GM19351 (cell line): Measurements from ENCODE around the gene WDR74.
A peak's percentile ranks its signal among the peaks of the same experiment; 100 is the strongest.
"Not testable (repeated sequence)": the region's sequence is repeated elsewhere in the genome, so short reads cannot be mapped to it uniquely, and the experiment has no call there.

Experiments used
- ATAC-seq: cut with Tn5 transposase; IDR thresholded peaks from one replicate; pipeline ENCODE4 v1.9.1; 2021; ENCODE audit warnings: mild to moderate bottlenecking, moderate library complexity; ENCODE audit not compliant: unreplicated experiment

Gene WDR74

GRCh38 chr11:62860835-62861563 lies 21.6 kb upstream of the WDR74 start:
- no peak for ATAC-seq

- not testable (repeated sequence) for ATAC-seq
These were observed 19.9 kb upstream of the WDR74 start for GRCh38 chr11:62859281-62859703.

GRCh38 chr11:62858201-62858600 lies 18.8 kb upstream of the WDR74 start:
- no peak for ATAC-seq

GRCh38 chr11:62857541-62857982 lies 18.2 kb upstream of the WDR74 start:
- no peak for ATAC-seq

GRCh38 chr11:62856333-62856895 lies 17.0 kb upstream of the WDR74 start:
- no peak for ATAC-seq

GRCh38 chr11:62855571-62856332 lies 16.4 kb upstream of the WDR74 start:
- peak; percentile 80 for ATAC-seq

GRCh38 chr11:62854825-62855570 lies 15.6 kb upstream of the WDR74 start:
- no peak for ATAC-seq

DNA sequence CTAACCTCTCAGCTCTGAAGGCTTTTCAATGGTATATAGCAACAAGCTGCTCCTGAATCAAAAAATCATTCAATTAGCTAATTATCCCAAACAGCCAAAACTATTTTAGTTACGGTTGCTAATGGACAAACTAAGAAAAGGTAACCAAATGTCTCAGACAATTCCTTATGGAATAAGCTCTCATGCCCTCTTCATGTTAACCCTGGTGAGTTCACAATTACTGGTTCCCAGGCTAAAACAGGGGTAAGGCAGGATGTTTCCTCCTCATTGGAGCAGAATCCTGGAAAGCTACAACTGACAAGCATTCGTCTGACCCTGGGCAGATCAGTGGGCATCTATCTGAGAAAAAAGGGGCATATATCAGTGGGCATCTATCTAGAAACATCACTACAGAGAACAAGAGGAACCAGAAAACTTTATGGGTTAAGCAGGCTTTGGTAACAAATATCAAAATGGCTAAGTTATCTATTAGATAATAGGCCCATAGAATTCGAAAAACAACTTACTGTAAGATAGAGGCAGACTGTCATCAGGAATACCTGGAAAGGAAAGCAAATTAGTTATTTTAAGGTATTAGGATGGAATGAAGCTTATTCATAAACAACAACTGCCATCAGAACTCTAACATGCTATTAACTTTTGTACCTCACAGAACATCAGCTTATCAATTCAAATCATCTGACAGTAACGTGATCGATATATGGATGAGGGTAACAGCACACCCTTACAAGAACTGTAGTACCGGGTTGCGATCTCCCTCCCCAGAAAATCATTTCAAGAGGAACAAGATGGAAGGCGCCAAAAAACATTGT lies 14.8 kb upstream of the WDR74 start:
- ATAC-seq = no peak

- no peak for ATAC-seq
These were observed 14.0 kb upstream of the WDR74 start for GRCh38 chr11:62853279-62853965.

GRCh38 chr11:62852523-62853188 lies 13.3 kb upstream of the WDR74 start:
- no peak for ATAC-seq

GRCh38 chr11:62851807-62852522 lies 12.6 kb upstream of the WDR74 start:
- ATAC-seq = no peak

GRCh38 chr11:62850911-62851806 lies 11.8 kb upstream of the WDR74 start:
- no peak for ATAC-seq

DNA sequence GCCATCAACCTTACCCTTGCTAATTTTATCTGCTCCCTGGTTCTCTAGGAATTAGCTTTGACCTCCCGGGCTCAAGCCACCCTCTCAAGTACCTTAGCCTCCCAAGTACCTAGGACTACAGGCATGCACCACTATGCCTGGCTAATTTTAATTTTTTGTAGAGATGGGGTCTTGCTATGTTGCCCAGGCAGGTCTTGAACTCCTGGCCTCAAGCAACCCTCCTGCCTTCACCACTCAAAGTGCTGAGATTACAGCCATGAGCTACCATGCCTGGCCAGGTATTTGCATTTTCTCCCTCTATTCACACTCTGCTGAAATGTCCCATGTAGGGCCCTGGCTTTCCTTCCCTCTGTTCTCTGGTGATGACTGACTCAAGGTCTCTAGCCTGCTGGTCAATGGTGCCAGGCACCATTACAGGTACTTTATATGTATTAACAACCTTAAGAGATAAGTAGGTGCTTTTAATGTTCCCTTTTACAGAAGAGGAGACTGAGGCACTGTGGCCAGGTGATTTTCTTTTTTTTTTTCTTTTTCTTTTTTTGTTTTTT lies 8.5 kb upstream of the WDR74 start:
- no peak for ATAC-seq

DNA sequence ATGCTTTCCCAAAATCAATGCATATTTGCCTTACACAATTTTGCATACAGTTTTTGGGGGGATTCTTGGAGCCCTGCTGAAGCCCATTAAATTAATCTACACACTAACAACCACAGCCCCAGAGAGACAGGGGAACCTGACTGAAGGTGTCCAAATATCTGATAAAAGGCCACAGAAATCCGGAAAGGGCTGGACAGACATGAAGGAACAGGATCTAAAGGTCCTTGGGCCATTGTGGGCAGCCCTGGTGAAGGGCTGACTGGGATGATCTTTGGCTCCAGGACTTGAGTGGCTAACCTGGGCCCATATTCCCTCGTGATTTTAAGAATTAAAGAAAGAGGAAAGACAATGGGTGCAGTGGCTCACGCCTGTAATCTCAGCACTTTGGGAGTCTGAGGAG lies 6.8 kb upstream of the WDR74 start:
- no peak for ATAC-seq

- ATAC-seq = no peak
These were observed 4.8 kb upstream of the WDR74 start for GRCh38 chr11:62844154-62844553.

- ATAC-seq = no peak
These were observed 4.1 kb upstream of the WDR74 start for GRCh38 chr11:62843466-62843865.

DNA sequence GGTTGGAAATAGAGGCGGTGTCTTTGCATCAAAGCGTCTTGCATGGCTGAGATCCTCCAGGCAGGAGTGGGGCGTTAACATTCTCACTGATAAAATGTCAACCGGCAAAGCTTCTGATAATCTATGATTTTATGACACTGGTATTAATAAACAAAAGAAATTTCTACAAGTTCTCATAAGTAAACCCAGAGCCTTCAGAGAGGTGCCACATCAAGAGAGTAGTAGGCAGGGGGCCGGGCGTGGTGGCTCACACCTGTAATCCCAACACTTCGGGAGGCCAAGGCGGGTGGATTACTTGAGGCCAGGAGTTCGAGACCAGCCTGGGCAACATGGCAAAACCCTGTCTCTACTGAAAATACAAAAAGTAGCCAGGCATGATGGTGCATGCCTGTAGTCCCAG lies 3.5 kb upstream of the WDR74 start:
- not testable (repeated sequence) for ATAC-seq
